T-helper 1 cell (primary cell): ENCODE results near the gene ARHGEF1.

Experiments
- DNase-seq, 5 donors: peaks; one replicate each; pipeline ENCODE4 v3.0.0-alpha.2; 2012 to 2020
- total RNA-seq, 4 donors: gene quantifications; one replicate each; lab custom pipeline; 2026; lab: John Stamatoyannopoulos, UW

Gene ARHGEF1, protein sequence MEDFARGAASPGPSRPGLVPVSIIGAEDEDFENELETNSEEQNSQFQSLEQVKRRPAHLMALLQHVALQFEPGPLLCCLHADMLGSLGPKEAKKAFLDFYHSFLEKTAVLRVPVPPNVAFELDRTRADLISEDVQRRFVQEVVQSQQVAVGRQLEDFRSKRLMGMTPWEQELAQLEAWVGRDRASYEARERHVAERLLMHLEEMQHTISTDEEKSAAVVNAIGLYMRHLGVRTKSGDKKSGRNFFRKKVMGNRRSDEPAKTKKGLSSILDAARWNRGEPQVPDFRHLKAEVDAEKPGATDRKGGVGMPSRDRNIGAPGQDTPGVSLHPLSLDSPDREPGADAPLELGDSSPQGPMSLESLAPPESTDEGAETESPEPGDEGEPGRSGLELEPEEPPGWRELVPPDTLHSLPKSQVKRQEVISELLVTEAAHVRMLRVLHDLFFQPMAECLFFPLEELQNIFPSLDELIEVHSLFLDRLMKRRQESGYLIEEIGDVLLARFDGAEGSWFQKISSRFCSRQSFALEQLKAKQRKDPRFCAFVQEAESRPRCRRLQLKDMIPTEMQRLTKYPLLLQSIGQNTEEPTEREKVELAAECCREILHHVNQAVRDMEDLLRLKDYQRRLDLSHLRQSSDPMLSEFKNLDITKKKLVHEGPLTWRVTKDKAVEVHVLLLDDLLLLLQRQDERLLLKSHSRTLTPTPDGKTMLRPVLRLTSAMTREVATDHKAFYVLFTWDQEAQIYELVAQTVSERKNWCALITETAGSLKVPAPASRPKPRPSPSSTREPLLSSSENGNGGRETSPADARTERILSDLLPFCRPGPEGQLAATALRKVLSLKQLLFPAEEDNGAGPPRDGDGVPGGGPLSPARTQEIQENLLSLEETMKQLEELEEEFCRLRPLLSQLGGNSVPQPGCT
- 517 to 781 (median 666) reads per million in 4 donors for total RNA-seq

DNA sequence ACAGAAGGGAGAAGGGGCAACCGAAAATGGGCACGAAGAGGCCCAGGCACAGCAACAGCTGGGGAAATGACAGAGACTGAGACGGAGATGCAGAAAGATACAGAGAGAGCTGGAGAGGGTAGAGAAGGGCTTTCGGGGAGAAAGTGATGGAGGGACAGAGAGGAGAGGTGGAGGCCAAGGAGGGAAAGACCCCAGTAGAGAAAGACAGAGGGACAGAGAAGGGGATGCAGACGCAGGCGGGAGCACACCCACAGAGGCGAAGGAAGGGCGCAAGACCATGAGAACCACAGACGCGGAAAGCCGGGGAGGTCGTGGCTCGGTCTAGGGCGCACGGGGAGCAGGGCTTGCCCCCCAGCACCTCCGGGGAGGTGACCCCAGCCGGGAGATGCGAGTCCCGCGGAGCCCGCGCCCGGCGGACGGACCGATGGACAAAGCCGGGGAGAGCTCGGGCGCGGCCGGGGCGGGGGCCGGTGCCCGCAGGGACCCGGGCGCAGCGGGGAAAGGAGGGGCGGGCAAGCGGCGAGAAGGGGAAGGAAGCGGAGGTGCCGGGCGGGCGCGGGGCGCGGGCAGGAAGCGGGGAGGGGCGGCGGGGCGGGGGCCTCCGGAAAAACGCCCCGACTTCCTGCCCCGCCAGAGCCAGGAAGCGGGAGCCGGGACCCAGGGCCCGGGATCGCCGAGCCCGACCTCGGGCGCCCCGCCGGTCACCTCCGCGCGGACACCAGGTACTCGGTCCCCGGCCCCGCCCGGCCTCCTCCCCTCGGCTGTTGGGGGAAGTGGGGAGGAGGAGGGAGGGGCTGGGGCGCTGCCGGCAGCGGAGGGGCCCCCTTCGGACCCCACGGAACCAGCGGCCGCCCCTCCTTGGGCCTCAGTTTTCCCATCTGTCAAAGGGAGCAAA lies at the start of gene ARHGEF1:
TSS of gene ARHGEF1 (plus strand) at position 617 of the 895 bp plus-strand sequence. CDS start 4,899 bp downstream, outside the sequence.
- DNase-seq = peak; percentile 46 to 64 (median 53)

GRCh38 chr19:41837981-41838708 lies 44.8 kb upstream of the ARHGEF1 start:
- DNase-seq = no peak

DNA sequence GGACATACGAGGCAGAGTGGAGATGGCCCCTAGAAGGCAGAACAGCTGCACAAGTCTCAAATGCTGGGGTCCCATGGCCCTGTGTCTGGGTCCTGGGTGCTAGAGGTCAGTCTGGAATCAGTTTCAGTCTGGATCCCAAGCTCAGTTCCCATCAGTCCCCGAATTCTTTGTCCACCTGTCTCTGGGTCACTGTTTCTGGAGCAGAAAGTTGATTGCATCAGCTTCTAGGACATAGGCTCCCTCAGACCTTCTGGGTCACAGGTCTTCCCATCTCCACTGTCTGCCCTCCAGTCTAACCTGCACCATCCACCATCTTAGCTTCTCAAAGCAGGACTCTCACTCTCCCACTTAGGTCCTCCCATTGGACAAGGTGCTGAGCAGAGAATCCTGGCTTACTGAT lies 43.8 kb upstream of the ARHGEF1 start:
- no peak for DNase-seq

GRCh38 chr19:41843371-41843770 lies 39.6 kb upstream of the ARHGEF1 start:
- DNase-seq = no peak

GRCh38 chr19:41844601-41845000 lies 38.4 kb upstream of the ARHGEF1 start, which contains the start of gene LYPD4:
Gene LYPD4, minus strand, starts transcription at chr19:41844683. Its CDS starts 5,398 bp downstream, at chr19:41839285.
- no peak for DNase-seq

- no peak for DNase-seq
These were observed 38.2 kb upstream of the ARHGEF1 start, which contains the start of gene DMRTC2 for GRCh38 chr19:41845001-41845050. Gene DMRTC2, plus strand, starts transcription at chr19:41845042. Its CDS starts 2,387 bp downstream, at chr19:41847429.

GRCh38 chr19:41845051-41845590 lies 37.9 kb upstream of the ARHGEF1 start:
- no peak for DNase-seq

- no peak for DNase-seq
These were observed 35.5 kb upstream of the ARHGEF1 start for GRCh38 chr19:41847351-41848105.

- no peak for DNase-seq
These were observed 34.3 kb upstream of the ARHGEF1 start for GRCh38 chr19:41848666-41849065.

DNA sequence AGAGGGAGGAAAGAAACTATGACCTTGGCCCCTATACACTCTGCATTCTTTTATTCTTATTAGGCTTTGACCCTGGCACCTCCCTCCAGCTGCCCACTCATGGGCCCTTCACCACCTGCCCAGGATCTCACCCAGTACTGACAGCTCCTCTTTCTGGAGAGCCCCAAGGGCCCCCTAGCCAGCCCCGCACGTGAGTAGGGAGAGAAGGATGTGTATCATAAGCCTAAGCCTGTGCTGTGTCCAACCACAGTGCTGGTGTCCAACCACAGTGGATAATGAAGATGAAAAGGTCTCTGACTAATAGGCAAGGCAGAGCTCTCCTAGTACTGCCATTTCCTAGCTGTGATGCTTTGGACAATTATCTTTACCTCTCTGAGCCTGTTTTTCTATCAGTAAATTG lies 33.9 kb upstream of the ARHGEF1 start:
- DNase-seq = no peak

DNA sequence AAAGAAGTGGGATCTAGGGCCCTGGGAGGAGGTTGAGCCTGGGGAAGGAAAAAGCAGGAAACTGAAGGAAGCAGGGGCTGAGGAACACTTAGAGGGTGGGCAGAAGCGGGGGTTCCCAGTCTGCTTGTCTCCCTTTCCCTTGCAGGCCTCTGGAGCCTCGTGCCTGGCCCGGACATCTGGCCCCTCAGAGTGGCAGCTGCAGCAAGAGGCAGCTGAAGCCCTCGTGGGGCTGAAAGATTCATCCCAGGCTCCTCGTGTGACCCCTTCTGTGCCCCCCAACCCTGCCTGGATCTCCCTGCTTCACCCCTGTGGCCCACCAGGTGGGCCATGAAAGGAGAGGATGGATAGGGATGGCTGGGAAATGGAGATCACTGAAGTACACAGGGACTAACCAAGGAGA lies 32.6 kb upstream of the ARHGEF1 start:
- DNase-seq = no peak

GRCh38 chr19:41851456-41851855 lies 31.5 kb upstream of the ARHGEF1 start:
- DNase-seq = no peak

DNA sequence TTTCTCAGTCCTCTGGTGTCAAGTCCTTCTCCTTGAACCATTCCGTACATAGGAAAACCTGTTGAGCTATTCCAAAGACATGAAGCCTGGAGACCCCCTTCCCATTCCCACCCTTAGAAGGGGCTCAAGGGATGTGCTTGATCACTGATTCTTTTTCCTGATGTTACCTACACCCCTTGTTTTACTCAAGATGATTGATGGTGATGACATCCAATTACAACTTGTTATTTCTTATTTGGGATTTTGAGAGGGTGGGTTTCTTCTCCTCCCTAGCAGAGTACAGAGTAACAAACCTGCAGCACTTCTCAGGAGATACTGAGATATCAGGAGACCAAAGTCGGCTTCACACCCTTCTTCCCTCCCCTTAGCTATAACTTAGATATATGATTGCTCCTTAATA lies 29.6 kb upstream of the ARHGEF1 start:
- DNase-seq = no peak

DNA sequence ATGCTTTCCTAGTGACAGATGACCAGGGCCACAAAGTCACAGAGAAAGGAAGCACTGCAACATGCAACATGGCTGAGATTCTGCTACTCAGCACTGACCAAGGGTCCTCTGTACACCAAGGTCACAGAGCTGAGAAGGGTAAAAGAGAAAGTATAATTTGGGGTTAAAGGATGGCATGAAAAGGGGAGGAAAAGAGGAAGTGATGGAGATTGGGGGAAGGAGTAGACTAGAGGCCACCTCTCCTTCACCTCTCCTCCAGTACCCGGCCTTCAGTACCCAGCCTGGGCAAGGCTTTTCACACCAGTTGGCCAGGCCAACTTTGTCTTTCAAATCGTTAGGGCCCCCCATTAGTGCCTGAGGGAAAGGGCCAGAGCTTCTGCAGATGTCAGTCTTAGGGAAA lies 29.2 kb upstream of the ARHGEF1 start:
- DNase-seq = no peak

- DNase-seq = no peak
These were observed 23.8 kb upstream of the ARHGEF1 start for GRCh38 chr19:41859213-41859617.

DNA sequence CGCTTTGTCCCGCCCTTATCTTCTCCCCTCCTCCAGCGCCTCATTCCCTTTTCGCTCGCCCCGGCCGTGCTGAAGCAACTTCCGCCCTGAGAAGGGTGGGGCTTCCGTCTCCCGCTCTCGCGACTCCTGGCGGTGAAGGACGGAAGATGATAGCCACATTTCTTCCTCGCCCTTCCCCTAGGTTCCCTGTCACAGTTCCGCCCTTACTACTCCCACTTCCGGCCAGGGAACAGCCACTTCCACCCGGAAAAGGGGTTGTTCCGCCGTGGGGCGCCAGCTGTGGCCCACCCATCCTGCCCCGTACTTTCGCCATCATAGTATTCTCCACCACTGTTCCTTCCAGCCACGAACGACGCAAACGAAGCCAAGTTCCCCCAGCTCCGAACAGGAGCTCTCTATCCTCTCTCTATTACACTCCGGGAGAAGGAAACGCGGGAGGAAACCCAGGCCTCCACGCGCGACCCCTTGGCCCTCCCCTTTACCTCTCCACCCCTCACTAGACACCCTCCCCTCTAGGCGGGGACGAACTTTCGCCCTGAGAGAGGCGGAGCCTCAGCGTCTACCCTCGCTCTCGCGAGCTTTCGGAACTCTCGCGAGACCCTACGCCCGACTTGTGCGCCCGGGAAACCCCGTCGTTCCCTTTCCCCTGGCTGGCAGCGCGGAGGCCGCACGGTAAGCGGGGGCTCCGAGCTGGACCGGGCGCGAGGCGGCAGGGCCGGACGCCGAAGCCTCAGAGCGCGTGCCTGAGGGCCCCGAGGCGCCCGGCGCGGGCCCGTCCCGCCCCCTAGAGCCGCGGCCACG lies 23.2 kb upstream of the ARHGEF1 start, which contains the start of gene RPS19:
TSS of gene RPS19 (plus strand) at position 638 of the 801 bp plus-strand sequence. CDS start 520 bp downstream, outside the sequence.
- peak; percentile 94 to 98 (median 96) for DNase-seq

DNA sequence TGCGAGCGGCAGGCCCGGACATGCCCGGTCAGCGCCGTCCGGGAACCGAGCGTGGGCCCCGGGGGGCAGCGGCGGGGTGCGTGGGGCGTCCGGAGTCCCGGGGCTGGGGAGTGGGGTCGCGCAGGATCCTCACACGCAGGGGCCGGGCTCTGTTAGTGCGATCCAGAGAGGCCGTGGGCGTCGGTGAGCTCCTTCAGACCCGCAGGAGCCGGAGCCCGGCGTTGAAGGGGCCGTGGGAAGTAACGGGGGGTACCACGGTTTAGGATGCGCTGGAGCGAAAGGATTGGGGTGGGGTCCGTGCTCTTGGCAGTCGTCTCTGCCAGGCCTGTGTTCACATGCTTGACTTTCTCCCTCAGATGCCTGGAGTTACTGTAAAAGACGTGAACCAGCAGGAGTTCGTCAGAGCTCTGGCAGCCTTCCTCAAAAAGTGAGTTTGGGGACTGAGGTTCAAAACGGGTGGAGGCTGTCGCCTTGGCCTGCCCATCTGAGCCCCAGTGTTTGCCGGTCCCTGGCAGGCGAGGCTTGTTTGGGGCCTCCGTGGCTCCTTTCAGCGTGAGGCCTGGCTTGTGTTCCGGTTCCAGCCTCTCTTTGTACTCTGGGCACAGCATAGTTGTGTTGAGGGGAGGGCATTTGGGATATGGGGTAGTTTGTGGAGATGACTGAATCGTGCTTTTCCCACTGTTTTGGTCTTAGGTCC lies 22.4 kb upstream of the ARHGEF1 start:
- peak in 1 of 5 donors; percentile 37 for DNase-seq

GRCh38 chr19:41861116-41861768 lies 21.7 kb upstream of the ARHGEF1 start:
- no peak for DNase-seq

GRCh38 chr19:41861846-41862245 lies 21.1 kb upstream of the ARHGEF1 start:
- DNase-seq = no peak
